K562 (cell line): ENCODE data around the gene GNG11. TPM values are rescaled to one million over a fixed set of nuclear protein-coding genes. Genes with fewer than 3 reads are reported as not detected.

Experiments used
- HIVEP1 ChIP-seq: fragments of 250-450 bp; sonication (Bioruptor Pico); IDR thresholded peaks from 2 replicates; pipeline ENCODE4 v1.4.0; 2020; ENCODE audit warnings: mild to moderate bottlenecking
- ILF3 ChIP-seq: fragments of 450-650 bp; IDR thresholded peaks from 2 replicates; pipeline ENCODE4 v1.6.1; 2018; ENCODE audit warnings: antibody characterized with exemption, mild to moderate bottlenecking, moderate library complexity, borderline replicate concordance
- MAFG ChIP-seq: fragments of 450-650 bp; conservative IDR thresholded peaks from 2 replicates; pipeline ENCODE4 v1.6.1; 2016; ENCODE audit warnings: missing genetic modification characterization, missing compliant biosample characterization
- MGA ChIP-seq: fragments of 450-650 bp; IDR thresholded peaks from 2 replicates; pipeline ENCODE4 v1.6.1; 2016; ENCODE audit warnings: mild to moderate bottlenecking, moderate library complexity
- ZNF407 ChIP-seq: fragments of 450-650 bp; IDR thresholded peaks from 2 replicates; pipeline ENCODE4 v1.6.1; 2016; ENCODE audit warnings: low read depth
- polyA plus RNA-seq, 8 experiments: library from polyadenylated mRNA; depleted of rRNA in 4 of 8; stranded (reverse) in 5 of 8; unstranded in 3 of 8; fragments of >200 nt; fragmentation: Nextera tagmentation in 2 of 8; fragmentation: Illumina TruSeq in 1 of 8; extraction: Ambion mirVana in 2 of 8; extraction: Trizol in 1 of 8; gene quantifications; 2 replicates each; pipeline versions ENCODE4 v1.2.1 to v1.2.3, GENCODE V29; 2011 to 2014; ENCODE audit warnings: inconsistent platforms in 1 of 8, missing spikeins in 1 of 8
- total RNA-seq, 7 experiments: library from RNA; depleted of rRNA in 6 of 7; stranded (reverse); fragments of >200 nt in 6 of 7; fragmentation: Illumina TruSeq in 2 of 7; extraction: Trizol in 2 of 7; gene quantifications; 2 replicates each; pipeline versions ENCODE4 v1.2.1 to v1.2.3, GENCODE V29; 2011 to 2021; ENCODE audit warnings: low replicate concordance in 1 of 7
- TF ChIP-seq, protein P1 (sequence below): fragments of 250-450 bp; sonication (Bioruptor Pico); IDR thresholded peaks from 2 replicates; pipeline ENCODE4 v1.4.0; 2020

The GNG11 gene
- total and polyA plus RNA-seq, 9 of the 15 experiments (the other 6 are each of a cell fraction or from before 2014, with no cell fraction given), result 0.06 TPM; not detected in 8

- TF ChIP-seq MGA (no peak), ILF3 (no peak), HIVEP1 (no peak), MAFG (tag) (no peak), ZNF407 (no peak)
- TF ChIP-seq, protein P1, sequence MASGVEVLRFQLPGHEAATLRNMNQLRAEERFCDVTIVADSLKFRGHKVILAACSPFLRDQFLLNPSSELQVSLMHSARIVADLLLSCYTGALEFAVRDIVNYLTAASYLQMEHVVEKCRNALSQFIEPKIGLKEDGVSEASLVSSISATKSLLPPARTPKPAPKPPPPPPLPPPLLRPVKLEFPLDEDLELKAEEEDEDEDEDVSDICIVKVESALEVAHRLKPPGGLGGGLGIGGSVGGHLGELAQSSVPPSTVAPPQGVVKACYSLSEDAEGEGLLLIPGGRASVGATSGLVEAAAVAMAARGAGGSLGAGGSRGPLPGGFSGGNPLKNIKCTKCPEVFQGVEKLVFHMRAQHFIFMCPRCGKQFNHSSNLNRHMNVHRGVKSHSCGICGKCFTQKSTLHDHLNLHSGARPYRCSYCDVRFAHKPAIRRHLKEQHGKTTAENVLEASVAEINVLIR (CRISPR knock-in tag), result no peak
Measured at GRCh38 chr7:93906267-93906666, 15.3 kb upstream of the GNG11 start, which contains the start of gene GNGT1 (continued).
